BE2C (cell line): ENCODE results near the gene PDE7B.
"Not testable (repeated sequence)": the region's sequence is repeated elsewhere in the genome, so short reads cannot be mapped to it uniquely, and the experiment has no call there.

ENCODE experiments used
- DNase-seq: peaks from one replicate; pipeline ENCODE4 v3.0.0-alpha.2; 2020
- H3K27me3 ChIP-seq: fragments of 250-450 bp; sonication (Bioruptor Pico); 2 replicates; pipeline ENCODE4 v1.5.1; 2020; ENCODE audit warnings: mild to moderate bottlenecking
- H3K36me3 ChIP-seq: fragments of 250-450 bp; sonication (Bioruptor Pico); 2 replicates; pipeline ENCODE4 v1.5.1; 2020; ENCODE audit warnings: mild to moderate bottlenecking
- H3K4me1 ChIP-seq: fragments of 250-450 bp; sonication (Bioruptor Pico); 2 replicates; pipeline ENCODE4 v1.5.1; 2020
- H3K4me3 ChIP-seq: 2 replicates; pipeline ENCODE4 v1.5.1; 2011; ENCODE audit warnings: low read depth, low read length
- H3K9me3 ChIP-seq: fragments of 250-450 bp; sonication (Bioruptor Pico); 2 replicates; pipeline ENCODE4 v1.5.1; 2020
- CTCF ChIP-seq: IDR thresholded peaks from 2 replicates; pipeline ENCODE4 v1.5.1; 2012; ENCODE audit warnings: mild to moderate bottlenecking, low read depth, low read length

The PDE7B gene

DNA sequence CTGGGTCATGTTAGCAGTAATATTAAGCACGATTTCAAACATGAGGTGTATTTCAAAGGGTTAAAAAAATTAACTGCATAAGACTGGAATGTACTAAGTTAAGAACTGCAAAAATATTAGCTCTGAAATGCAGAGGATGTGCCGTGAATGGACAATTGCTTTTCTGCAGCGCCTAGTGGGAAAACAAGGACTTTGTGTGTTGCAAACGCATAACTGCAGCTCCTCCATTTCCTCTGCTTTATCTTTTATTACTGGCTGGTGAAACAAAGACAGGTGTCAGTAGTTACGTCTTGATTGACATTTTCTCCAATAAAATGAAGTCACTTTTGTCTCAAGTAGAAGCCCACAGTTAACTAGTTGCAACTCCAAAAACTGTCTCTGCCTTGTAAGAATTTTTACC lies 1.7 kb downstream of the PDE7B start:
- no peak overlapping the region for H3K4me3 ChIP-seq
- no peak for TF ChIP-seq CTCF
- no peaks in the 10 kb centered on the region for H3K27me3 ChIP-seq
- no peak for DNase-seq
- H3K36me3 ChIP-seq = no peaks in the 10 kb centered on the region
- no peaks in the 10 kb centered on the region; the same call in 1 of the 2 replicates for H3K4me1 ChIP-seq
- H3K9me3 ChIP-seq = no peaks in the 10 kb centered on the region

DNA sequence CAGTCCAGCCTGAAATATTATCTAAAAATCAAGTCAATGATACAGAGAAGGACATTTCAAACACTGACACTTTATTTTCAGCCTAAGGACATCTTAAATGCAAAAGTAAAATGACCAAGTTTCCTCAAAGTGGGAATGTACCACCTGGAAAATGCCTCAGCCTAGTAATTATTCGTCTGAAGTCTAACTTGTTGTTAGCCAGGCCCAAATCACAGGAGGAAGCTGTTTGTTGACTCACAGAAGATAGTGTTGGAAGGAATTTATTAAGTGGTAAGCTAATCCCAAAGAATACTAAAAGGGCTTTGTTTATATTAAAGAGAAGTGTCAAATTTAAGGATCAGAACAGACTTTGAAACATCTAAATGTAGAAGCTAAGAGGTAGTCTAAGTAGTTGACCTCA lies 2.5 kb downstream of the PDE7B start:
- H3K9me3 ChIP-seq = no peaks in the 10 kb centered on the region
- no peak for TF ChIP-seq CTCF

GRCh38 chr6:135854799-135855198 lies 3.3 kb downstream of the PDE7B start:
- no peaks in the 10 kb centered on the region for H3K36me3 ChIP-seq
- H3K27me3 ChIP-seq = no peaks in the 10 kb centered on the region
- TF ChIP-seq CTCF = no peak
- H3K9me3 ChIP-seq = no peaks in the 10 kb centered on the region
- H3K4me1 ChIP-seq = no peaks in the 10 kb centered on the region; the same call in 1 of the 2 replicates
- no peak overlapping the region for H3K4me3 ChIP-seq
- no peak for DNase-seq

More for the DNA sequence above, 2.5 kb downstream of the PDE7B start:
- H3K36me3 ChIP-seq = no peaks in the 10 kb centered on the region
- H3K27me3 ChIP-seq = no peaks in the 10 kb centered on the region
- no peaks in the 10 kb centered on the region; the same call in 1 of the 2 replicates for H3K4me1 ChIP-seq
- no peak for DNase-seq
- no peak overlapping the region for H3K4me3 ChIP-seq

GRCh38 chr6:135858931-135859330 lies 7.4 kb downstream of the PDE7B start:
- no peak overlapping the region for H3K4me3 ChIP-seq
- H3K4me1 ChIP-seq = no peaks in the 10 kb centered on the region
- TF ChIP-seq CTCF = no peak
- no peaks in the 10 kb centered on the region for H3K9me3 ChIP-seq
- DNase-seq = no peak
- no peaks in the 10 kb centered on the region for H3K27me3 ChIP-seq
- H3K36me3 ChIP-seq = no peaks in the 10 kb centered on the region

- TF ChIP-seq CTCF = no peak
- DNase-seq = no peak
- no peaks in the 10 kb centered on the region for H3K9me3 ChIP-seq
Measured at GRCh38 chr6:135860361-135860760, 8.9 kb downstream of the PDE7B start.

GRCh38 chr6:135861189-135861588 lies 9.7 kb downstream of the PDE7B start:
- Histone ChIP-seq H3K36me3 (no peaks in the 10 kb centered on the region), H3K9me3 (no peaks in the 10 kb centered on the region), H3K27me3 (no peaks in the 10 kb centered on the region), H3K4me1 (no peaks in the 10 kb centered on the region), H3K4me3 (no peak overlapping the region)
- TF ChIP-seq CTCF = no peak
- DNase-seq = no peak

More at GRCh38 chr6:135860361-135860760, 8.9 kb downstream of the PDE7B start:
- Histone ChIP-seq H3K4me3 (no peak overlapping the region), H3K36me3 (no peaks in the 10 kb centered on the region), H3K27me3 (no peaks in the 10 kb centered on the region), H3K4me1 (no peaks in the 10 kb centered on the region)

- H3K9me3 ChIP-seq, H3K4me3 ChIP-seq, H3K4me1 ChIP-seq, DNase-seq, H3K36me3 ChIP-seq, H3K27me3 ChIP-seq: not testable (repeated sequence)
Measured at GRCh38 chr6:135864929-135865328, 13.4 kb downstream of the PDE7B start.
